Loucy (cell line): Measurements from ENCODE around the gene SEMA3D.

Source experiments
- EZH2phosphoT487 ChIP-seq: fragments of 200-600 bp; IDR thresholded peaks from 2 replicates; pipeline ENCODE4 v1.6.1; 2018; ENCODE audit warnings: antibody characterized with exemption, mild to moderate bottlenecking, moderate library complexity, borderline replicate concordance
- TF ChIP-seq, protein P1 (sequence below): fragments of 200-600 bp; sonication (generic); conservative IDR thresholded peaks from 2 replicates; pipeline ENCODE4 v1.5.1; 2014; ENCODE audit warnings: mild to moderate bottlenecking, antibody characterized with exemption, low read length

DNA sequence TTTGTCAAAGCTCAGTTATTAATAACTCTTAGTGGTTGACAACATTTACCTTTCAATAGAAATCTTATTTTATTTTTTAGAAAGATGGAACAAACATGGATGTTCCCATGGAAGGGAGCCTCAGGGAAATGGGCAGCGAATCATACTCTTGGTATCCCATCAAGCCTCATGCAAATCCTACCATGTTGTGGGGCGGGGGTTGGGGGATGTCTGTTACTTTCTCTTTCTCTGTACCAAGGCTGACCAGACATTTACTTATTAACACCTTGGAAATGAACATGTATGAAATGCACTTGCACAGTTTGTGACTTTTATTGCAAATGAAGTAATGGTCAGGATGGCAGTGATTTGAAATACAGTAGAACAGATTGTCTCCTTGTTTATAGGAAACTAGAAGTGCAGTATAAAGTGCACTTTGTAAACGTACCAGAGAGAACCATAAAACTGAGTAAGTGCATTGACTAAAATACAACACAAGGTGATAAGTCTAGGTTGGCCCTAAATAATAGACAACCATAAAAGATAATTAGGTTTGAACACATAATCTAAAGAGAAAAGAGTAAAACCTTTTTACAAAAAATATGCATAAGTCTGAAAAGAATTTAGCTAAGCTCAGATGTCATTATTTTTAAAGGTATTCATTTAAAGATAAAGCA is 32.4 kb downstream of the SEMA3D start:
- TF ChIP-seq, protein P1, sequence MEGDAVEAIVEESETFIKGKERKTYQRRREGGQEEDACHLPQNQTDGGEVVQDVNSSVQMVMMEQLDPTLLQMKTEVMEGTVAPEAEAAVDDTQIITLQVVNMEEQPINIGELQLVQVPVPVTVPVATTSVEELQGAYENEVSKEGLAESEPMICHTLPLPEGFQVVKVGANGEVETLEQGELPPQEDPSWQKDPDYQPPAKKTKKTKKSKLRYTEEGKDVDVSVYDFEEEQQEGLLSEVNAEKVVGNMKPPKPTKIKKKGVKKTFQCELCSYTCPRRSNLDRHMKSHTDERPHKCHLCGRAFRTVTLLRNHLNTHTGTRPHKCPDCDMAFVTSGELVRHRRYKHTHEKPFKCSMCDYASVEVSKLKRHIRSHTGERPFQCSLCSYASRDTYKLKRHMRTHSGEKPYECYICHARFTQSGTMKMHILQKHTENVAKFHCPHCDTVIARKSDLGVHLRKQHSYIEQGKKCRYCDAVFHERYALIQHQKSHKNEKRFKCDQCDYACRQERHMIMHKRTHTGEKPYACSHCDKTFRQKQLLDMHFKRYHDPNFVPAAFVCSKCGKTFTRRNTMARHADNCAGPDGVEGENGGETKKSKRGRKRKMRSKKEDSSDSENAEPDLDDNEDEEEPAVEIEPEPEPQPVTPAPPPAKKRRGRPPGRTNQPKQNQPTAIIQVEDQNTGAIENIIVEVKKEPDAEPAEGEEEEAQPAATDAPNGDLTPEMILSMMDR = no peak
- no peak for TF ChIP-seq EZH2phosphoT487
